ENCODE results near the gene DOC2B. TPM values are rescaled to one million over a fixed set of nuclear protein-coding genes. Genes with fewer than 3 reads are reported as not detected.
"Not testable (repeated sequence)": the region's sequence is repeated elsewhere in the genome, so short reads cannot be mapped to it uniquely, and the experiment has no call there.

DOC2B gene
- total RNA-seq, 4 donors from 2014 or later: 3.6 to 8.5 (median 6.7) TPM

DNA sequence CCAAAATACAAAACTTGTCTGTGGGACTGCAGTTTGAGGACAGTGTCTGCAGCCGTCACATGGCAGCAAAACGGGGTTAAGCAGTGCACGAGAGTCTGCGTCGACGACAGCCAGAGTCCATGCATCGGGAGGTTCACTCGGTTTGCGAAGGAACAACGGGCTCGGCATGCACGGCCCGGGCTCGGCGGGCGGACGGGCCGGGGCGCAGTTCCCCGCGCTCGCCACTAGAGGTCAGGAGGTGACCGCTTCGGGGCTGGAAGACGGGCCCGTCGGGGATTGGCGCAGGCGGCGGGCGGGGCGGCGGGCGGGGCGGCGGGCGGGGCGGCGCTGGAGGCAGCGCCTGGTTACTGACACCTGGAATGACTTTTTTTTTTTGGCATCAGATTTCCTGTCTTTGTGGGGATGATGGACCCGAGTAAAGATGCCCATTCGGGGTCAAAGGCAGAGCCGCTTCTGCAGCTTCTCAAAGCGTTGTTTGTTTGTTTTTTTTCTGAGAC, 37.6 kb downstream of the DOC2B start:
- Histone ChIP-seq H3K4me3 (replicated peaks in 1 of 3) (no peak overlapping the region), H3K4me1 (peaks cover 0 to 4% of the 10 kb centered on the region in 2 donors)
- WGBS, 2 donors: 2 to 3% methylated on average over 19 to 23 of the region's 44 CpGs

DNA sequence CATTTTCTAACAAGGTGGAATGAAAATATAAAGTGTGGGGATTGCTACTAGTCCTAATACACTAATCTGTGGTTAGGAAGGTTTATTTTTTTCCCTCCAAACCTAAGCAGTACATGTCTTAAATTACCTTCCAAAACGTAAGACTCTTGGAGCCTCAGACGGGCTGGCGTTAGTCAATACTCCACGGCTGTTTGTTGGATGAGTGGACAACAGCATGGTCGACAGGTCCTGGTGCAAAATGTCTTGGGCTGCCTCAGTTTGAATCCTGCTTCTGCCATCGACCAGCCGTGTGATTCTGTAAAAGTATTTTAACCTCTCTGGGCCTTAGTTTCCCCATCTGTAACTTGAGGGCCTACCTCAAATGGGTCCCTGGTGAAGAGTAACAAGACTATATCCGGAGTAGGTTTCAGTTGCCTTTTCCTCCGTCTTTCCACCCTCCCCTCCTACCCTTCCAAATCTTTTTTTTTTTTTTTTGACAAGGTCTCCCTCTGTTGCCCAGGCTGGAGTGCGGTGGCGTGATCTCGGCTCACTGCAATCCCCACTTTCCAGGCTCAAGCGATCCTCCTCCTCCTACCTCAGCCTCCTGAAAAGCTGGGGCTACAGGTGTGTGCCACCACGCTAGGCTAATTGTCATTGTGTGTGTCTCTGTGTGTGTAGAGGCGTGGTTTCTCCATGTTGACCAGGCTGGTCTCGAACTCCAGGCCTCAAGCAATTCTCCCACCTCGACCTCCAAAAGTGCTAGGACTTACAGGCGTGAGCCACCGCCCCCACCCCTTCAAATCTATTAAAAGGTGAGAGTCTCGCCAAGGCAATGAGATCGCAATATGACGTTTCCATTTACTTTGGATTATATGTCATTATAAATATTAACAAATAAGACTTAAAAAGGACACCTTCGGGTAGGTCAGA, 38.3 kb downstream of the DOC2B start:
- Histone ChIP-seq H3K4me3 (replicated peaks in 1 of 3) (no peak overlapping the region), H3K9me3 (no peaks in the 10 kb centered on the region), H3K36me3 (no peaks in the 10 kb centered on the region), H3K27ac (no peak overlapping the region), H3K27me3 (no peaks in the 10 kb centered on the region), H3K4me1 (peaks cover 0 to 4% of the 10 kb centered on the region in 2 donors)
- TF ChIP-seq, protein P1, sequence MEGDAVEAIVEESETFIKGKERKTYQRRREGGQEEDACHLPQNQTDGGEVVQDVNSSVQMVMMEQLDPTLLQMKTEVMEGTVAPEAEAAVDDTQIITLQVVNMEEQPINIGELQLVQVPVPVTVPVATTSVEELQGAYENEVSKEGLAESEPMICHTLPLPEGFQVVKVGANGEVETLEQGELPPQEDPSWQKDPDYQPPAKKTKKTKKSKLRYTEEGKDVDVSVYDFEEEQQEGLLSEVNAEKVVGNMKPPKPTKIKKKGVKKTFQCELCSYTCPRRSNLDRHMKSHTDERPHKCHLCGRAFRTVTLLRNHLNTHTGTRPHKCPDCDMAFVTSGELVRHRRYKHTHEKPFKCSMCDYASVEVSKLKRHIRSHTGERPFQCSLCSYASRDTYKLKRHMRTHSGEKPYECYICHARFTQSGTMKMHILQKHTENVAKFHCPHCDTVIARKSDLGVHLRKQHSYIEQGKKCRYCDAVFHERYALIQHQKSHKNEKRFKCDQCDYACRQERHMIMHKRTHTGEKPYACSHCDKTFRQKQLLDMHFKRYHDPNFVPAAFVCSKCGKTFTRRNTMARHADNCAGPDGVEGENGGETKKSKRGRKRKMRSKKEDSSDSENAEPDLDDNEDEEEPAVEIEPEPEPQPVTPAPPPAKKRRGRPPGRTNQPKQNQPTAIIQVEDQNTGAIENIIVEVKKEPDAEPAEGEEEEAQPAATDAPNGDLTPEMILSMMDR (IDR thresholded peaks at IDR 0.05): no peak
- no peak for TF ChIP-seq POLR2A (IDR thresholded peaks at IDR 0.05)
- intact Hi-C loops (cut with DNase I): no loop called here
- DNase-seq: no peak
- 77% methylated on average over 23 of the region's 23 CpGs for WGBS, 2 donors

More for the DNA sequence above, 37.6 kb downstream of the DOC2B start:
- intact Hi-C loops (cut with DNase I): no loop called here
- H3K27ac ChIP-seq: no peak overlapping the region
- peak; percentile 77 to 81 for DNase-seq
- TF ChIP-seq POLR2A (IDR thresholded peaks at IDR 0.05): no peak
- TF ChIP-seq, protein P1 (IDR thresholded peaks at IDR 0.05): peak; percentile 56 to 95 (median 91)
- H3K9me3 ChIP-seq: no peaks in the 10 kb centered on the region
- H3K36me3 ChIP-seq: no peaks in the 10 kb centered on the region
- H3K27me3 ChIP-seq: no peaks in the 10 kb centered on the region

DNA sequence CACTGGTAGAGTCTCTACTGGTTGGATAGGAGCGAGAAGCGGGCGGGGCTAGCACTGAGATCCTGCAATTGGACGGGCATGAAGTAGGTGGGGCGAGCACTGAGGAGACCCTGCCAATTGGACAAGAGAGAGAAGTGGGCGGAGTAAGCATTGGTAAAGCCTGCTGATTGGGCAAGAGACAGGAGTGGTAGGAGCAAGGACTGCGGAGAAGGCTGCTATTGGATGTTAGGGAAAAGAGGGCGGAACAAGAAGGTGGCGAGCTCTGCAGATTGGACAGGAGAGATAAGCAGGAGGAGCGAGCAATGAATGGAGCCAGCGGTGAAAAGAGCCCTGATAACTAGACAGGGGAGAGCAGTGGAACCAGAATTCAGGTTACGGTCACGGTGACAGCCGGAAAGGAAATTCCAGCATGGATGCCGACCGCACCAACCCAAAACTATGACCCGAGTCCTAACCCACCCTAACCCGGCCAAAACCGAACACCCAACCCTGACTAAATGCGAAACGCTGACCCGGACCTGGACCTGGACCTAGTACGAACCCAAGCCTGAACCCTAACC, 39.3 kb downstream of the DOC2B start:
- Histone ChIP-seq H3K27me3 (no peaks in the 10 kb centered on the region), H3K4me3 (replicated peaks in 1 of 3) (no peak overlapping the region), H3K27ac (no peak overlapping the region), H3K36me3 (no peaks in the 10 kb centered on the region), H3K9me3 (no peaks in the 10 kb centered on the region), H3K4me1 (peaks cover 0 to 4% of the 10 kb centered on the region in 2 donors)
- intact Hi-C loops (cut with DNase I): no loop called here
- DNase-seq: no peak
- 90 to 93% methylated on average over 23 of the region's 23 CpGs for WGBS, 2 donors
- TF ChIP-seq, protein P1 (IDR thresholded peaks at IDR 0.05): no peak

DNA sequence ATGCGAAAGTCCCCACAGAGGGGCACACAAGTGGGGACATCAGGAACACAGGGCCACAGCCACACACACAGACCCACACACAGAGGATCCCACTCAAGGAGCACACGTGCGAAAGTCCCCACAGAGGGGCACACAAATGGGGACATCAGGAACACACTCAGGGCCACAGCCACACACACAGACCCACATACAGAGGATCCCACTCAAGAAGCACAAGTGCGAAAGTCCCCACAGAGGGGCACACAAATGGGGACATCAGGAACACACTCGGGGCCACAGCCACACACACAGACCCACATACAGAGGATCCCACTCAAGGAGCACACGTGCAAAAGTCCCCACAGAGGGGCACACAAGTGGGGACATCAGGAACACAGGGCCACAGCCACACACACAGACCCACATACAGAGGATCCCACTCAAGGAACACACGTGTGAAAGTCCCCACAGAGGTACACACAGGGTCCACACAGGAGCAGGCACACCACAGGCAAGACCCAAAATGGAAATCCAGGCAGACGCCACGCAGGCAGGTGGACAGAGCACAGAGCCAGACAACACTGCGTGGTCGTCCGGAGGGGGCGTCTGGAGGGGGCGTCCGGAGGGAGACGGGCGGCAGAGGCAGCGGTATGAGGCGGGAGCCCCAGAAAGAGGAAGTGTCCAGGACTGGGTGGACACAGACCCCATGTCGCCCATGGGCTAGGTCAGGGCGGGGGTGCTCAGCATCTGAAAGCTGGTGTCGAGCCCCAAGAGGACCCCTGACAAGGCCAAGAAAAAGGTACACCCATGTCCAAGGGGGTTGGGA, 41.8 kb downstream of the DOC2B start:
- H3K4me1 ChIP-seq; H3K4me3 ChIP-seq (replicated peaks in 1 of 3); intact Hi-C loops (cut with DNase I); H3K27me3 ChIP-seq; H3K27ac ChIP-seq; H3K36me3 ChIP-seq; H3K9me3 ChIP-seq; DNase-seq: not testable (repeated sequence)
- WGBS, 2 donors: 52 to 68% methylated on average over 5 to 6 of the region's 22 CpGs

DNA sequence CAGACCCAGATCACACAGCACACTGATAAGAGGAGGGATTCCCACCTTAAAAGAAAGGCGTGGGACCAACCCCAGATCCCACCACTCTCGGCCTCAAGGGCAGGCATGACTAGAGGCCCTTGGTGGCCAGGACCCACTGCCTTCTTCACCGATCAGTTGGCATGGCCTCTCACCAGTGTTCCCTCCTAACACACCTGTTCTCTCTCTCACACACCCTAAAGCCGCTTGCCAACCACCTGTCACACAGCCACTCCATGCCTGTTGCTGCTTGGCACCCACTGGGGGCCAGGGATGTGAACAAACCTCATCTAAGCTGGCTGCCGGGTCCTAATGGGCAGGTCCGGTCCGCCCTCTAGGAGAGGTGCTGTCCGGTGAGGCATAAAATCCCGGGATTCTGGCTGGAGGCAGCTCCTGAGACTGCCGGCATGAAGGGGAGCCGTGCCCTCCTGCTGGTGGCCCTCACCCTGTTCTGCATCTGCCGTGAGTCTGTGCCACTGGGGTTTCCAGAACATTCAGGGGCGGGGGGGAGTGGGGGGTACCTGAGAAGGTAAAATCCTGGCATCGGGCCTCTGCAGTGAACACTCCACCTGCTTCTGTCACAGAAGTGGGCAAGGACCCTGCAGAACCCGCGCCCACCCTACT, 44.2 kb downstream of the DOC2B start, which contains the start of gene SCGB1C2:
SCGB1C2 (plus strand) TSS at position 404 of the 642 bp plus-strand sequence; CDS start at position 426, 22 bp downstream.
- H3K4me1 ChIP-seq; H3K27me3 ChIP-seq; H3K36me3 ChIP-seq; H3K4me3 ChIP-seq (replicated peaks in 1 of 3); intact Hi-C loops (cut with DNase I); H3K27ac ChIP-seq; H3K9me3 ChIP-seq; DNase-seq: not testable (repeated sequence)
- WGBS, 2 donors: 80% methylated on average over 2 of the region's 16 CpGs; no CpG with 5 or more reads in 1 of the 2 donors

Data from thyroid gland (tissue), 4 donors.